KBM-7 (cell line): Measurements from ENCODE around the gene GALNS.
"Not testable (repeated sequence)": the region's sequence is repeated elsewhere in the genome, so short reads cannot be mapped to it uniquely, and the experiment has no call there.

Experiments used
- DNase-seq: peaks from one replicate; pipeline ENCODE4 v3.0.0-alpha.2; 2015
- in situ Hi-C: fragments of 300-500 bp; cut with MboI; formaldehyde crosslinking; loops from 2 replicates; pipeline ENCODE4 v1.14.3; 2020; ENCODE audit warnings: low sequenced_read_pairs, low pct_unique_long_range_greater_than_20kb, mixed read lengths

Gene GALNS

DNA sequence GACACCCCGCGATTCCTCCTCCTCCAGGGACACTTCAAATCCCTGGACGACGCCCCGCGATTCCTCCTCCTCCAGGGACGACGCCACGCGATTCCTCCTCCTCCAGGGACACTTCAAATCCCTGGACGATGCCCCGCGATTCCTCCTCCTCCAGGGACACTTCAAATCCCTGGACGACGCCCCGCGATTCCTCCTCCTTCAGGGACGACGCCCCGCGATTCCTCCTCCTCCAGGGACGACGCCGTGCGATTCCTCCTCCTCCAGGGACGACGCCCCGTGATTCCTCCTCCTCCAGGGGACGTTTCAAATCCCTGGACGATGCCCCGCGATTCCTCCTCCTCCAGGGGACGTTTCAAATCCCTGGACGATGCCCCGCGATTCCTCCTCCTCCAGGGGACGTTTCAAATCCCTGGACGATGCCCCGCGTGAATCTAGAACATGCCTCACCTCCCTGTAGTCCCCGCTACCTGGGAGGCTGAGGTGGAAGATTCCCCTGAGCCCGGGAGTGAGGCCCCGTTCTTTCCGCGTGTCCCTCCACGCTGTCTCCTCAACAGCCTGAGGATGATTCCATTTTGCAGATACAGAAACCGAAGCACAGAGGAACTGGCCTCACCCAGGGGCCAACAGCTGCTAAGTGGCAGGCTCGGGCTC lies 33.1 kb upstream of the GALNS start:
- DNase-seq, in situ Hi-C loops: not testable (repeated sequence)

DNA sequence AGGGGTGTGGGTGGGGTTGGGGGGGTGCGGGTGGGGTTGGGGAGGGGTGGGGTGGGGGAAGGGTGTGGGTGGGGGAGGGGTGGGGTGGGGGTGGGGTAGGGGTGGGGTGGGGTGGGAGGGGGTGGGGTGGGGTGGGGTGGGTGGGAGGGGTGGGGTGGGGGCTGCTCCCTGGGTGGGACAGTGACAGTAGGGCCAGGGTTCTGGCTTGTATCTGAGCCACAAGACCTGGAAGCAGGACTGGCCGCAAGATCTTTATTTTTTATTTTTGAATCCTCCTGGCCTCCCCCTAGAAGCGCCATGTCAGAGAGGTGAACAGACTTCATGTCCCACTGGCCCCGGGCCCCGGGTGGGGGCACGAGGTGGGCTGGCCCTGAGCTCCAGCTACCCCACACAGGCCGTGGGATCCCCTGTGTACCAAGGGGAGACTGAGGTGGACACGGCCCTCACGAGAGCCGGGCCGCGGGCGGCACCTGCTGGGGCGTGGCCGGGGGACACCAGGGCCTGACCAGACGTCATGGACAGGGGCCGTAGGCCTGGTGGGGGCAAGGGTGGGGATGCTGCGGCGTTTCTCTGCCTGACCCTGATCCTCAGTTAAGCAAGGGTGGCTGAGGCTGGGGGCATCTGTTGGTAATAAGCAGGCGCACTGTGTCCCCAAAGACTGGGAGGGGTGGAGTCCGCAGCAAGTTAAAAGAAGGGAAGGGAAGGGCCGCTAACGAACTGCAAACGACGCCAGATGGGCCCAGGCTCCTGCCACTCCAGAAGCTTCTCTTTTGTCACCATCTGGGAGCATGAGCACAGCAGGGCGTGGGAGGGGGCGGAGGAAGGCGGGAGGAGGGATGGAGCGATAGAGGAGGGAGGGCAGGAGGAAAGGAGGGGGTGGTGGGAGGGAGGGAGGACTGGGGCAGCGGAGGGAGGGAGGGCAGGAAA lies 32.0 kb upstream of the GALNS start:
- peak; percentile 28 for DNase-seq
- in situ Hi-C loops, result no loop called here

DNA sequence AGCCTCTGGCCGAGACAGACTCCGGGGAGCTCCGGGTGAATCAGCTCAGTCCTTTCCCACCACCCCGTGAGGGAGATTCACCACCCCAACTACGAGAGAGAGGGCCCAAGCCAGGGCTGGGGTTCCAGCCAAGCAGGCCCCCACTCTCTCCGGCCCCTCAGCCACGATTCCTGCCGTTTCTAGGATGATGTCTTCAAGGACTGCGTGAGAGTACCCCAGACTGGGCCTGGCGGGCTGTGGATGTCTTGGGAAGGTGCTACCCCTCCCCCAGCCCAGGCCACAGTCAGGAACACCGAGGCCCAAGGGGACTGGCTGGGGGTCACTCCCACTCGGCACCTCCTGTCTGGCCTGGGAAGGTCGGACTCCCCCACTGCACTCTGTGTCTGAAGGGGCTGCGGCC lies 31.3 kb upstream of the GALNS start:
- in situ Hi-C loops, result no loop called here
- DNase-seq, result no peak

DNA sequence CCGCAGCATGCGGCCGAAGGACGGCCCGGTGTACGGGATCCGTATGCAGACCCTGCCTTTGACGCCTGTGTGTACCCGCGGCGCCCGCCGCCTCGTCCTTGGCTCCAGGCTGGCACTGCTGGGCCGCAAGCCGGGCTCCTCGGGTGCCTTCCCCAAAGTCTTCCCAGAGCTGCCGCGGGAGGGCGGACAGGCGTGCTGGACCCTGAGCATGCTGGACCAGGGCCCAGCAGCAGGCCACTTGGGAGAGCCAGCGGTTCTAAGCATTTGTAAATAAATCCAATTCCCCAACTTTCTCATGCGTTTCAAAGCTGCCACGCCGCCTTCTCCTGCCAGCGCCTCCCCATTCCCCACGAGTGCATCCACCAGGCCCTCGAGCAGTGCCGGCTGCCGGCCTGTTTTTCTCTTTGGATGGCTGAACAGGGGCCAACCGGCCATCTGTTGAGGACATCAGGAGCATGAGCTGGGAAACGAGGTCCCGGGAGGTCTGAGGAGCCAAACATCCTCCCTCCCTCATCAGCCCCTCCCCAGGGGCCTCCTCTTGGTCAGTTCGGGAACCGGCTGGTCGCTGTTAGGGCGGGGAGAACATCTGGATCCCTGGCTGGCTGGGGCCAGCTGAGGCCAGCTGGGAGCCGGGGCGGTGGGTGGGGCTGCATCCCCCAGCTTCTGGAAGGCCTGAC lies 30.2 kb upstream of the GALNS start:
- DNase-seq, result no peak
- in situ Hi-C loops, result no loop called here

DNA sequence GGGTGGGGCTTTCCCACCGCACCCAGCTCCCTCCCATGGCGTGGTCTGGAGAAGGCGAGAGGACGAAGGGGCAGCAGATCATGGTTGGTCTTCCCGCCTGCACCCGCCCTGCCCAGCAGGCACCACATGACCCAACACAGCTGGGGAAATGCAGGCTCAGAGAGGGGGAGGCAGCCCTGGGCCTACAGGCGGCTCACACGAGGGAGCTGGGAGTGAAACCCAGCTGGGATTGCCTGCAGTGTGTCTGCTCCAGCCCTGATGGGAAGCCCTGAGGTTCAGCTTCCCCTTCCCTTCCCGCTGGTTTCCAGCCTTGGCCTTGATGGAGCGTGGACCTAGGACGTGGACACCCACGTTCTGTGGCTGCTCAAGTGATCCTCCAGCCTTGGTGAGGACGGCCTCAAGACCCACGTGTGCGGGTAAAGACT lies 29.7 kb upstream of the GALNS start:
- in situ Hi-C loops, result no loop called here
- no peak for DNase-seq

DNA sequence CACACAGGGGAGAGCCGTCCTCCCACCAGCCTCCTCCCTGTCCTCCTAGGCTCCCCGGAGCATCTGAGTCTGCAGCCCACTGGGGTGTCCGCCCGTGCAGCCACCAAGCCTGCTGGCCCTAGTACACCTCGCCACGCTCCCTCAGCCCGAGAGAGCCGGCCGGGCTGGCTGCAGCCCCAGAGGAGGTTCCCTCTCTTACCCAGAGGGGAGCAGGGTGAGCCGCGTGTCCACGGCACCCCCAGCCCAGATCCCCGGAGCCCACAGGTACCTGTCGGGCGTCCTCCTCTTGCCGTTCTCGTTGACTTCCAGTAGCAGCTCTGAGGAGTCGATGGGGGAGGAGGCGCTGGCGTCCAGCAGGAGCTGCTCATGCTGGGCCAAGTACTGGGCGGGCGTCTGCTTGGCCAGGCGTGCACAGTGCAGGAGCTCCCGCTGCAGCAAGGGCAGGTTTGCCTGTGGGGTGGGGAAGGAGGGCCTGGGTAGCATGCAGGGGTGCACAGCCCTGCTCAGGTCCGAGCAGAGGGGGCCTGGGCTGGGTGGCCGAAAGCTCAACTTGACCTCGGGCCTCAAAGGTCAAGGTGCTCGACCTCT lies 29.0 kb upstream of the GALNS start:
- in situ Hi-C loops, result no loop called here
- no peak for DNase-seq

DNA sequence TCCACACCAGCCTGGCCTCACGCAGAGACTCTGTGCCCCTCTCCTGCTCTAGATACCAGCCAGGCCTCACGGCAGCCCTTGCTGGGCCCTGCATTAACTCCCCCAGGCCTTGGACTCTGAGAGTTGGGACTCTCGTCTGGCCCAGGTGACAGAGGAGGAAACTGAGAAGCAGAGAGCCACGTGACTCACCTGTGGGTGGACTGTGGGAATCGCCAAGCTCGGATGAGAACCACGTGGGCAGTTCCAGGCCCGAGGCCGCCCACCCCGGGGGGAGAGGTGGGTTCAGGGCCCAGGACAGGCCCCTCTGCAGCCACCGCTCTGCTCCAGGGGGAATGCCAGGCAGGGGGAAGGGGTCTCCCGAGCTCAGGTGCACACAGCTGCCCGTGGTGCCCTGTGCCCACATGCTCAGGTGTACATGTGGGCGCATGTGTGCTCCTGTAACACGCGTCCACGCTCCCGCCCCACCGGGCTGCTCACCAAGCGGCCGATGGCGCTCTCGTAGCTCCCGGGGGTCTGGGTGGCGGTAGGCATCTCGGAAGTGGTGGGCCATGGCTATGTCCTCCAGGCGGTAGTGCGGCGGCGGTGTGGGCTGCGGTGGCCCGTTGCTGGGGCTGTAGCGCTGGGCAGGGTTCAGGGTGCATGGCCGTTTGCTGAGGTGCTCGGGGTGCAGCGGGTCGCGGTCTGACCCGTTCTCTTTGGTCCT lies 28.0 kb upstream of the GALNS start:
- in situ Hi-C loops, result no loop called here
- DNase-seq, result no peak

DNA sequence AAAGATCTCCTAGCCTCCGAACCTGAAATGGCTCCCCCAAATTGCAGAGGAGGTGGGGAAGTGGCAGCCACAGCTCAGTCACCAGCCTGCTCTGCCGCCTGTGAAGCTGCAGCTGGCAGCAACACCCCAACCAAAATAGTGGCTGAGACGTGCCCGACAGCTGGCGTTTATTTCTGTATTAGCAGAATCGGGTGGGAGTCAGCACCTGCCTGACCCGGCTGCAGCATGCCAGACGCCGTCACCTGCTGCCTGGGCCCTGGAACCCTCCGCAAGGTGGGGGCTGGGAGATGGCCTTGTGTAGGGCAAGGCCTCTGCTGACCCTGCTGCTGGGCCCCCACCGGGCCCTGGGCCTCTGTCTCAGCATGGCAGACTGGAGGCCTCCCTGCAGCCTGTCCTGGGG lies 27.2 kb upstream of the GALNS start:
- DNase-seq, result no peak
- in situ Hi-C loops, result no loop called here

DNA sequence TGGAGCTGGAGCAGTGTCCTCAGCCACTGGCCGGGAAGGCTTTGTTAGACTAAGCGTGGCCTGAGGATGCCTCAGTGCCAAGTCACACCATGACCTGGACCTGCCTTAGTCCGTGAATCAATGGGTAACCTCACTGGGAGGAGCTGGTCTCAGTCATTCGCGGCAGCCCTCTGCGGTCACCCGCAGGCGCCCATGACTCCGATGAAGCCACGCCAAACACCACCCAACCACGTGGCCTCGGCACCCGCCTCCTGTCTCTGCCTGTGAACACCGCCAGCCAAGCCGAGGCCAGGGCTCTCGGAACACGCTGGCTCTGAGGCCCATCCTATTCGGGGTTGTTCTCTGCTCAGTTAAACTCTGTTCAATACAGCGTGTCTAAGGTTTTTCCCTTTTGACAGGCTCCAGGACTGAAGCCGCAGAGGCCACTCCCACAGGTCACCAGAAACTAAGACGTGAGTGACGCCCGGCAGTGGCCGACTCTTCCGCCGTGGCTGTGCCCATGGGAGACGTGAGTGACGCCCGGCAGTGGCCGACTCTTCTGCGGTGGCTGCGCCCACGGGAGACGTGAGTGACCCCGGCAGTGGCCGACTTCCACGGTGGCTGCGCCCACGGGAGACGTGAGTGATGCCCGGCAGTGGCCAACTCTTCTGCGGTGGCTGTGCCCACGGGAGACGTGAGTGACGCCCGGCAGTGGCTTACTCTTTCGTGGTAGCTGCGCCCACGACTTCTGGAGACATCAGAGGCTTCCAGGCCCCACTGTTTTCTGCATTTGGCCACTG lies 26.6 kb upstream of the GALNS start:
- in situ Hi-C loops, result no loop called here
- DNase-seq, result no peak

DNA sequence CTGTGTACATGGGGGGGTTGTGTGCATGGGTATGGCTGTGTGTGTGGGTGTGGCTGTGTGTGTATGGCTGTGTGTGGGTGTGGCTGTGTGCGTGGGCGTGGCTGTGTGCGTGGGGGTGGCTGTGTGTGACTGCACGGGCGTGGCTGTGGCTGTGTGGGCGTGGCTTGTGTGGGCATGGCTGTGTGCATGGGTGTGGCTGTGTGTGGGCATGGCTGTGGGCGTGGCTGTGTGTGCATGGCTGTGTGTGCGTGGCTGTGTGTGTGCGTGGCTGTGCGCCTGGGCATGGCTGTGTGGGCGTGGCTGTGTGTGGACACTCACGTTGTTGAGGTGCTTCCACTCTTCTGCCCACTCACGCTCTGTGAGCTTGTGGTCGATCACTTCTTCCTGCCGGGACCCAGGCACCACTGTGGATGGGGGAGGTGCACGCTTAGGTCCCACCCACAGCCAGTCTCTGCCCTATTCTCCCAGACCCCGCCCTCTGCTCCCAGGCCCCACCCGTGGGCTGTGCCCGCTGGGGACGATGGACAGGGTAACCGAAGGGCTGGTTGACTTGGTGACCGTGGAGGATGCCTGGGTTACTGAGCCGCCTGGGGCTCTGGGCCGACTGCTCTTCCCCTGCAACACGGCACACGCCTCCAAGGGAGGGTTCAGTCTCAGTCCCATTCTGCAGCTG lies 25.7 kb upstream of the GALNS start:
- peak; percentile 47 for DNase-seq
- in situ Hi-C loops, result no loop called here

DNA sequence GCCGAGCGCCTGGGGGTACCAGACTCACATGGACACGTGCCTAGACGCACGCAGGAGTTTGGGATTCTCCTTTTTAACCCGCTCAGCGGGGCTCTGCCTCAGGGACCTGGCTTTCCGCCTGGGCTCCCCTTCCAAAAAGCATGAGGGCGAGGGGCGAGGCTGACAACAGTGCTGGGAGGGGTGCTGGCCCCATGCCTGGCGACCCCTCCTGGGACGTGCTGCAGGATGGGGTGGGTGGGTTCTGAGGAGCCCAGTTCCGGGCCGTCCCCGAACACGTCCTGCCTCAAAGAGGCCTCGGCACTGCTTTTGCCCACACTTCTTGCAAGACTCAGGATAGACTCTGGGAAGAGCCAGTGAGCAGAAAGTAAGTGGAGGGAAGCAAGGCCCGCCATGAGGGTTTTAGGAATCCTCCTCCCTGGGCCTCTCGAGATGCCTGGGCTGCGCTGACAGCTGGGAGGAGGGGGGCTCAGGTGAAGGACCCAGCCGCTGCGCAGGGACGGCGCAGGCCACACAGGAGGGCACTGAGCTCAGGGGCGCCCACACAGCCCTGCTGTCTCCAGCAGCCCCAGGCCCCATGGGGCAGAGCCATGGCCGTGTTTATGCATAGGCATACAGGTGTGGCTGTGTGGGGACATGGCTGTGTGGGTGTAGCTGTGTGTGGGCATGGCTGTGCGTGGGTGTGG lies 25.1 kb upstream of the GALNS start:
- in situ Hi-C loops, result no loop called here

DNA sequence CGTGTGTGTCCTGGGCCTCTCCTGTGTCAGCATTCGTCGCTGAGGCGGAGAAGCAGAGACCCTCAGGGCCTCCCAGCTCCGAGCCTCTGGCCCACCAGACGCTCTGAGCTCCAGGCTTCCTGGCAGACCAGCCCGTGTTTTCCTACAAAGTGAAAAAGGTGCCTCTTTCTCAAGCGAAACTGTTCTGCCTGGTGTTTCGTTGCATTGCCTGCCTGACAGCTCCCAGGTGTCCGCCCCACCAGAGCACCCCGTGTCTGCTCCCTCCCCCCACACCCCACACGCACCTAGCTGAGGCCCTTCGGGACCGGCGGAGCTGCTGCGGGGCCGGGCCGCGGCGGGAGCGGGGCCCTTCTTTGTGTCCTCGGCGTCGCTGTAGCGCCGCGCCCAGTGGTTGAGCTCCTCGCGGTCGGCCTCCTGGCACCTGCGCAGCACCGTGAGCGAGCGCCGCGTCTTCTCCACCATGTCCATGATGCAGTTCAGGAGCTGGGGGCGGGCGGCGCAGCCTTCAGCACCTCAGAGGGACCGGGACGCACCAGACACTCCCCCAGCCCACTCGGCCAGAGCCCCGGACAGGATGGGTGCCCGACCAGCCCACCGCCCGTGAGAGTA lies 24.4 kb upstream of the GALNS start:
- DNase-seq, result no peak
- in situ Hi-C loops, result no loop called here

More for the DNA sequence above, 25.1 kb upstream of the GALNS start:
- DNase-seq, result no peak

DNA sequence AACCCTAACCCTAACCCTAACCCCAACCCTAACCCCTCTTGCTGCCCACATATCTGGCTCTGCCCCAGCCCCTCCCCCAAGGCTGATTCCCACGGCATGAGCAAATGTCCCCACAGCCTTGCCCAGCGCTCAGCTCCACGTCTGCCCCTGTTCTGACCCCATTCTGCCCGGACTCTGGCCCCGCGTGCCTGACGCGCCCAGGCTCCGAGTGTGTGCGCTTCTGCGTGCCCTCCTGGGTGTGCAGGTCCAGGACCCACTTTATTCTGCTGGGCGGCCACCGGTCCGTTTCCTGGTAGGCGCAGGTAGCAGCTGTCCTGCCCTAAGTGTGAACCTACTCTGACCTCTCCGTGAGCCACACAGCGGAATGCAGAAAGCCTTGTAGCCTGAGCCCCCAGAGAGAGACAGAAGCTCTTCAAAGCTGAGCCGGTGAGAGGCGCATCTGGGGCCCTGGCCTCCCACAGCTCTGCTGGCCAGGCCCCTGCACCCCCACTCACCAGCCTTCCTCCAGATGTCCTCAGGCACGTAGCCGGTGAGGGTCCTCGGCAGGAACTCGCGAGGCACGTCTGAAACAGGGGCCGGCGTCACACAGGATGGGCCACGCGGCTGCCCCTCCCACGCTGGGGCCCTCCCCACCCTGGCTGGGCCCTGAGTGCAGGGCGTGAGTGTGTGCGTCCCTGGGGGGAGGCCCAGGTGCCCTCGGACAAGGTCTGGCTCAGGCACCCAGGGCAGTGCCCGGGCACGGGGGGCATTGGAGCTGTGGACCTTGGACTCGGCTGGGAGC lies 23.7 kb upstream of the GALNS start:
- in situ Hi-C loops, result no loop called here
- DNase-seq, result no peak

DNA sequence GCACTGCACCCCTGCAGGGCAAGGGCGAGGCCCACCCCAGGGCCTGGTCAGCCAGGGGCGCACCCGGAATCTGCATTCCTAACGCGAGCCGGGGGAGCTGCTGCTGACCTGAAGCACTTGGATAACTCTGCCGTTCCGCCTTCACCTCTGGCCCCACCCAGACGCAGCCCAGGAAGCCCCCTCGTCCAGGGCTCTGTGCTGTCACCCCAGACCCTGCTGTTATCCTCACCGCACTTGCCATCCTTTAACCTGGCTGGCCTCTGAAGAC lies 23.0 kb upstream of the GALNS start:
- no peak for DNase-seq
- in situ Hi-C loops, result no loop called here

DNA sequence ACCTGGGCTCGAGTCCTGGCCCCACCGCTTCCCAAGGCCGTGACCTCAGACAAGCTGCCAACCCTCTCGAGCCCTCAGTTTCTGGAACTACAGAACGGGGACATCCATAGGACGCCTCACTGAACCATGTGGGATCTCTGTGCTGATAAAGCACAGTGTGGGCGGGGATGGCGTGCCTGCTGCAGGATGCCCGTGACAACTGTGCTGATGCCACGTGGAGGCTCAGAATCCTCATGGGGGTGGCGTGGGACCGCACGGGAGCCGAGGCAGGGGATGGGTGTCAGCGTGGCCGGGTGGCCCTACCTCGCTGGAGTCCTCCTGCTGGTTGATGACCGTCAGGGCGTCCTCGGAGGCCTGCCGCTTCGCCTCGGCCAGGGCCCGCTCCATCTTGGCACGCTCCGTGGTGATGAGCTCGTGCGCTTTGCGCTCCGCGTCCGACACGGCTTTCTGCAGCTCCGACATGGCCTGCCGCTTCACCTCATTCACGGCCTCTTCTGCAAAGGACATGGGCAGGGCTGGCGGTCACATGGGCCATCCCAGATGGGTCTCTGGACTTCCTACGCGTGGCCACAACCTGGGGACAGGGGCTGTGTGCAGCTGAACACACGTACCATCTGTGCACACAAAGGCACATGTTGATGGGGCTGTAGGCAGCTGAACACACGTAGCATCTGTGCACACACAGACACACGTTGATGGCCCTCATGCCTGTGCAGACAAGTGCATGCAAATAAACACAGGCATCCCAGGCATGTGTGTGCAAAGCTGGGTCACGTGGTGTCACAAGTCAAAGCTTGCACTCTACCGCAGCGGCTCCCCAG lies 22.4 kb upstream of the GALNS start:
- no peak for DNase-seq
- in situ Hi-C loops, result no loop called here

DNA sequence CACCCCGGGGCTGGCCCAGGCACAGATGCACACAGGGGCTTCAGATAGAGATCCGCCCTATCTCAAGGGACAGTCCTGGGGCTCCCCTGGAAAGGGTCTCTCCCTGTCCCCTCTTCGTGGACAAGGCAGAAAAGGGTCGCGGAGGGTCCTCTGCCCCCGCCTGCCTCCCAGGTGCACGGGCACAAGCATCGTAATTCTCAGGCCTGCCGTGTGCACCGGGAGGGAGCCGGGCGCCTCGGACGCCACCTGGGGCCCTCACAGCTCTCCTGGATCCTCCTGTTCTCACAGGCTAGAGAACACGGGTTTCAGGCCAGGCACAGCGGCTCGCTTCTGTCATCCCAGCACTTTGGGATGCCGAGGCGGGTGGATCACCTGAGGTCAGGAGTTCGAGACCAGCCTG lies 21.6 kb upstream of the GALNS start:
- in situ Hi-C loops, result no loop called here
- no peak for DNase-seq
